Limb (tissue), 2 donors: ENCODE measurements around the gene ACSL3.
"Not testable (repeated sequence)": the region's sequence is repeated elsewhere in the genome, so short reads cannot be mapped to it uniquely, and the experiment has no call there.

Experiments used
- DNase-seq, 2 donors: peaks; one replicate each; pipeline ENCODE4 v3.0.0-alpha.2; 2016; ENCODE audit errors: extremely low spot score in 2 of 2

ACSL3 gene

GRCh38 chr2:222860740-222861410 lies at the start of gene ACSL3:
Gene ACSL3, plus strand, starts transcription at chr2:222861036. Its CDS starts 47,737 bp downstream, at chr2:222908773.
- peak; percentile 94 to 97 for DNase-seq

- no peak for DNase-seq
These were observed 49.0 kb upstream of the ACSL3 start for GRCh38 chr2:222811828-222812227.

- DNase-seq, result no peak
These were observed 47.5 kb upstream of the ACSL3 start for GRCh38 chr2:222813177-222813843.

GRCh38 chr2:222819722-222820333 lies 41.0 kb upstream of the ACSL3 start:
- no peak for DNase-seq

- no peak for DNase-seq
These were observed 37.5 kb upstream of the ACSL3 start for GRCh38 chr2:222823183-222823930.

- DNase-seq, result no peak
These were observed 35.8 kb upstream of the ACSL3 start for GRCh38 chr2:222825031-222825430.

GRCh38 chr2:222827417-222827816 lies 33.4 kb upstream of the ACSL3 start:
- DNase-seq, result no peak

GRCh38 chr2:222828572-222828971 lies 32.3 kb upstream of the ACSL3 start:
- no peak for DNase-seq

GRCh38 chr2:222830164-222830563 lies 30.7 kb upstream of the ACSL3 start:
- DNase-seq, result no peak

- DNase-seq, result no peak
These were observed 27.4 kb upstream of the ACSL3 start for GRCh38 chr2:222833410-222833809.

- DNase-seq, result no peak
These were observed 25.6 kb upstream of the ACSL3 start for GRCh38 chr2:222835143-222835822.

- DNase-seq, result no peak
These were observed 25.0 kb upstream of the ACSL3 start for GRCh38 chr2:222835823-222836151.

- no peak for DNase-seq
These were observed 23.2 kb upstream of the ACSL3 start for GRCh38 chr2:222837643-222838056.

GRCh38 chr2:222840060-222840802 lies 20.6 kb upstream of the ACSL3 start:
- DNase-seq, result no peak

- no peak for DNase-seq
These were observed 18.2 kb upstream of the ACSL3 start for GRCh38 chr2:222842491-222843174.

GRCh38 chr2:222844323-222844722 lies 16.5 kb upstream of the ACSL3 start:
- DNase-seq, result no peak

GRCh38 chr2:222845314-222845713 lies 15.5 kb upstream of the ACSL3 start:
- DNase-seq, result not testable (repeated sequence)

- DNase-seq, result no peak
These were observed 14.8 kb upstream of the ACSL3 start for GRCh38 chr2:222846003-222846402.

GRCh38 chr2:222848031-222848430 lies 12.8 kb upstream of the ACSL3 start:
- DNase-seq, result not testable (repeated sequence)

GRCh38 chr2:222848862-222849261 lies 12.0 kb upstream of the ACSL3 start:
- DNase-seq, result no peak
